Activated CD4-positive, alpha-beta T cell treated with anti-CD3 and anti-CD28 coated beads, Interleukin-10, Interleukin-2, amounts not matched to agents 100 ng/mL and 50 ng/mL, durations not matched to agents 16 hours and 8 hours (primary cell): ENCODE data around the gene ABCB1.
"Not testable (repeated sequence)": the region's sequence is repeated elsewhere in the genome, so short reads cannot be mapped to it uniquely, and the experiment has no call there.

ENCODE experiments used
- DNase-seq: peaks from one replicate; pipeline ENCODE4 v3.0.0-alpha.2; 2020

ABCB1 gene

GRCh38 chr7:87511510-87511909, 89.2 kb downstream of the ABCB1 start:
- no peak for DNase-seq

- no peak for DNase-seq
Observed at GRCh38 chr7:87510411-87510875, 90.2 kb downstream of the ABCB1 start.

- DNase-seq, result no peak
Observed at GRCh38 chr7:87507446-87507845, 93.2 kb downstream of the ABCB1 start.

GRCh38 chr7:87506246-87507180, 94.2 kb downstream of the ABCB1 start:
- DNase-seq, result no peak

GRCh38 chr7:87505557-87506245, 95.0 kb downstream of the ABCB1 start:
- DNase-seq, result no peak

- DNase-seq, result no peak
Observed at GRCh38 chr7:87505122-87505521, 95.6 kb downstream of the ABCB1 start.

GRCh38 chr7:87499494-87499893, 101.2 kb downstream of the ABCB1 start:
- DNase-seq, result no peak

- DNase-seq, result no peak
Observed at GRCh38 chr7:87498893-87499292, 101.8 kb downstream of the ABCB1 start.

- DNase-seq, result no peak
Observed at GRCh38 chr7:87497482-87497881, 103.2 kb downstream of the ABCB1 start.

GRCh38 chr7:87495366-87495765, 105.3 kb downstream of the ABCB1 start:
- DNase-seq, result no peak

- no peak for DNase-seq
Observed at GRCh38 chr7:87494454-87494853, 106.2 kb downstream of the ABCB1 start.

GRCh38 chr7:87483131-87483530, 117.6 kb downstream of the ABCB1 start:
- no peak for DNase-seq

GRCh38 chr7:87482115-87482514, 118.6 kb downstream of the ABCB1 start:
- DNase-seq, result no peak

GRCh38 chr7:87480386-87480785, 120.3 kb downstream of the ABCB1 start:
- DNase-seq, result no peak

GRCh38 chr7:87479951-87480350, 120.7 kb downstream of the ABCB1 start:
- DNase-seq, result no peak

- no peak for DNase-seq
Observed at GRCh38 chr7:87476179-87476557, 124.5 kb downstream of the ABCB1 start.

- no peak for DNase-seq
Observed at GRCh38 chr7:87475359-87476178, 125.1 kb downstream of the ABCB1 start, which contains the start of gene ABCB4. TSS of gene ABCB4 (minus strand) at chr7:87475680. CDS start at chr7:87475465, 215 bp downstream.

GRCh38 chr7:87474533-87475358, 125.9 kb downstream of the ABCB1 start:
- DNase-seq, result no peak

GRCh38 chr7:87473986-87474385, 126.7 kb downstream of the ABCB1 start:
- DNase-seq, result no peak

- DNase-seq, result no peak
Observed at GRCh38 chr7:87473192-87473591, 127.5 kb downstream of the ABCB1 start.

GRCh38 chr7:87471473-87471872, 129.2 kb downstream of the ABCB1 start:
- DNase-seq, result no peak

GRCh38 chr7:87469204-87469603, 131.5 kb downstream of the ABCB1 start:
- DNase-seq, result not testable (repeated sequence)
